NCI-H460 (cell line): Measurements from ENCODE around the gene RPH3AL. TPM values are rescaled to one million over a fixed set of nuclear protein-coding genes. Genes with fewer than 3 reads are reported as not detected.
"Not testable (repeated sequence)": the region's sequence is repeated elsewhere in the genome, so short reads cannot be mapped to it uniquely, and the experiment has no call there.

Source experiments
- DNase-seq: peaks from one replicate; pipeline ENCODE4 v3.0.0-alpha.2; 2016; ENCODE audit warnings: low read depth; ENCODE audit errors: extremely low read depth
- total RNA-seq: library from RNA; depleted of rRNA; stranded (reverse); fragments of >200 nt; shearing (Covaris generic); gene quantifications from 2 replicates; pipeline ENCODE4 v1.2.3, GENCODE V29; 2014

RPH3AL gene
- total RNA-seq, 1 experiment from 2014 or later: 34.8 TPM

DNA sequence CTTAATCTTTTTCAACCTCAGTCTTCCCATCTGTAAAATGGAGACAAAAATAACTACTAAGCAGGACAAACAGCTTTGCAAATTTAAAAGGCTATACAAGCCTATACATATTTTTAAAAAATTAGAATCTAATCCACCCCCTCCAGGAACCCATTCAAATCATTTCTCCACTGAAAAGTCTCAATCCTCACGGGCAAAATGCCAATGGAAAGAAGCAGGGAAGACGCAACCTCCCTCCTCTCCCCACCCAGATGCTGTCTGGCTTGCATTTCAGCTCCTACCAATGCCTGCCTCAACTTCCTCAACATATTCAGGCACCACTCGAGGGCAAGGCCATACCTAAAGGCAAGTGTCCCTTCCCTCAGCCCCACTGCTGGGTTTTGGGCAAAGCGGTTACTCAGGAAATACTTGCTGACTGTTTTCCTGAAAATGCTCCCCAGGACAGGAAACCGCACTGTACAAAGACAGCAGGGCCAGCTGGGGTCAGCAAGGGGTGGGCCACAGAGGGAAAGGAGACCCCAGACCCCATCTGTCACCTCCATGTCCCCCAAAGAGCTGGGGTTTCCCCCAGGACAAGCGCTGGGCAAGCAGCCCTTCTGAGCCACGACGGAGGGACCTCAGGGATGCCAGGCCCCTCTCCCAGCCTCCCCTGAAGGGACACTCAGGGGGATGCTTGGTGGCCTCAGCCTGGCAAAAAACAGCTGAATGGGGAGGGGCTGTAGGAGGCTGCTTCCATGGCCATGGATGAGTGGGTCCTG lies 123.5 kb downstream of the RPH3AL start:
- no peak for DNase-seq

DNA sequence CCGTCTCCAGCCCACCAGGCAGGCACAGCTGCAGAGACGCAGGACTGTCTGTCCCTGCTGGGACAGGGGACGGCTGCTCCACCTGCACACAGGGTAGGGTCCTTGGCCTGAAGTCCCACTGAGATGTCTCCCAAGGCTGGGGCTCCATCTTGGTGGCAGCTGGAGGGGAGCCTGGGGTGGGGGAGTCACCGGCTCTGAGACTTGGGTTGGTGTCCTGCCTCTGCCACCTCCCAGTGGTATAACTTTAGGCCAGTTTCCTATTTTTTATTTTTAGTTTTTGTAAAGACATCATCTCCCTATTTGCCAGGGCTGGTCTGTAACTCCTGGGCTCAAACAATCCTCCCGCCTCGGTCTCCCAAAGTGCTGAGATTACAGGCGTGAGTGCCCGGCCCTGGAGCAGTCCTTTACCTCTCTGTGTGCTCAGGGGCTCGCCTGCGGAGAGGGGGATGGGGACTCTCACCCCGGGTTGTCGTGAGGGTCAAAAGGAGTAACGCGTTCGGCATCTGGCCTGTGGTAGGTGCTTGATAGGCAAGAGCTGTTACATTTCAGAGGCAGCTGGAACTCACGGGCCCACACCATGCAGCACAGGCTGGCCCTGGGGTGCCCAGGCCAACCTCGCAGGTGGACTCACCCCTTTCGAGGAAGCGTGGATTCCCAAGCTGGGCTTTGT lies 124.5 kb downstream of the RPH3AL start:
- DNase-seq: no peak

DNA sequence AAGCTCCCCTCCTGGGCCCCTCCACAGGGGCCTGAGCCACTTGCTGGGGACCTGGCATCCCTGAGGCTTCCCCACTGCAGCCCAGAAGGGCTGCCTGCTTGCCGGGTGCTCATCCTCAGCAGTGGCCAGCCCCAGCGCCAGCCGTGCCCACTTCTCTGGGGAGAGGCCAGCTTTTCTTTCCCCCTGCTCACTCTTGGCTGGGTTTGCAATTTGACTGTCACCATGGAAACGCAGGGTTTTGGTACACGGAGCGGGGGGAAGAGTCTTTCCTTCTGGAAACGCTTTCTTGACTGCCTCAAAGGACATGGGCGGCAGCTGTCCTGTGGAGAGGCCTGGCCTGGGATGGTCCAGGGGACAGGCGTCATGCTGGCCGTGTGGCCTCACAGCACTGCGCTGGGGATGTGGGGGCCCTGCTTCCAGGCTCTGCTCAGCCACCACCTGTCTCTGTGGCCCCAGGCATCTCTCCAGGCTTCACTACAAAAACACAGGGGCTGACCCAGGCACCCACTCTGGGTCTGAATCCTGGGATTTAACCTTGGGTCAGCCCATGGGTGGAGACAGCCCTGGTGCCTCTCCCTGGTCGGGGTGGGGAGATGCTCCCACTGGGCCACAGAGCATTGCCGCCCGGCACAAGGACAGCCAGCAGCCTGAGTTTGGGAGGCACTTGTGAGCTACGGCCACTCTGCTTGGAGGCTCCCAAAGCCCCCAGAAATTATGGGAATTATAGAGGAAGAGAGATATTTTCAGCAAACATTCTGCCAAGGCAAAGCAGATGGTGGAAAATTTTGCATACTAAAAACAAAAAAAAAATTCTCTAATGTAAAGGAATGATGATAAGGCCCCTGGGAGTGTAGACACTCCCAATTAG lies 125.3 kb downstream of the RPH3AL start:
- no peak for DNase-seq

DNA sequence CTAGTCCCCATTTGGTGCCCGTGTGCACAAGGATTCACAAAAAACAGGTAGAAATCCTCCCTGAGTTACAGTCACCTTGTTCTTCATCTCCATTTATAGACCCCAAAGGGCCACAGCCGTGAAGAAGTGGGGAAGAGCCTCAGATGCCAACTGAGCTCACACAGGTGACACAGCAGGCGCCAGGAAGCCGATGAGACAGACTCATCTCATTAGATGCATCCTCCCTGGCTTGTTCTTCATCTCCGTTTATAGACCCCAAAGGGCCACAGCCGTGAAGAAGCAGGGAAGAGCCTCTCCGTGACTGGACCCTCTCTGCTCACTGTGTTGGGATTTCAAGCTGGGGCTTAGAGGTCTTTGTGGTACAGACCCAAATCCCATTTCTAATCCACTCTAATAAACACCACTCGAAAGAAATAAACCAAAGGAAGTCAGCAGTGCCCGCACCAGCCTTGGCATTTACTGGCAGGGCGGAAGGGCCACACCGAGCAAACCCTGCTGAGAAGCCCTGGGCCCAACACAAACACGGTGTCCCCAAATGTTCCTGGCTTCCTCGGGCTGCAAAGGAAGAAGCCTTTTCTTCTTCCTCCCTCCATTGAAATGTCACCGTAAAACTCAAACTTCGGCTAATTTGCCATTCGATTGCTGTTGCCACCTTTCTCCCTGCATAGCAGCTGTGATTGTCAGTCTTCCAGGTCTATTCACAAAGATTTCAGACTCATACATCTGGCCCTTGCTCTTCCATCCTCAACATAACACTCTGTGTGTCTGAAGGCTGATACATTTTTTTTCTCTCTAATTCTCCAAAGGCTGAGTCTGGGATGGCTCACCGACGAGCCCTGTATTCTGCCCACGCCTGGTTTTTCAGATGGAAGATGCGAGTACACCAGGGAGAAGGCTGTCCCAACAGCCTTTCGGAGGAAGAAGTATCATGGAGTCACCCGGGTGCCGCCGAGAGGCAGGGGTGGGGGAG lies 126.2 kb downstream of the RPH3AL start:
- no peak for DNase-seq

DNA sequence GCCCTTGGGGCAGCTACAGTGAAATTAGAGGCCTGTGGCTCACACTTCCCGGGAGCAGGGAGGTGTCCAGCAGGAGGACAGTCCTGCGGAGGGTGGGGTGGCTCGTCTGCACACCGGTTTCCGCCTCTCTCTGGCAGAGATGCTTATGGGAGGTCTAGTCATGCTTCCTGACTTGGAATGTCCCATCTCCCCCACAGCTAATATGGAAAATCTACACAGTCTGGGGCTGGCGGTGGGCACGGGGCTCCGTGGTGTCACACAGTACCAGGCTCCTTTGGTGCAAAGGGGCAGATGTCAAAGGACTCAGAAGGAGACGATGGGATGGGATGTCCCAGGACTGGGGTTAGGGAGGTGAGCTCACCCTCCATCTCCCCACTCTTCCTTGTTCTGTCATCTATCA lies 127.1 kb downstream of the RPH3AL start:
- no peak for DNase-seq

DNA sequence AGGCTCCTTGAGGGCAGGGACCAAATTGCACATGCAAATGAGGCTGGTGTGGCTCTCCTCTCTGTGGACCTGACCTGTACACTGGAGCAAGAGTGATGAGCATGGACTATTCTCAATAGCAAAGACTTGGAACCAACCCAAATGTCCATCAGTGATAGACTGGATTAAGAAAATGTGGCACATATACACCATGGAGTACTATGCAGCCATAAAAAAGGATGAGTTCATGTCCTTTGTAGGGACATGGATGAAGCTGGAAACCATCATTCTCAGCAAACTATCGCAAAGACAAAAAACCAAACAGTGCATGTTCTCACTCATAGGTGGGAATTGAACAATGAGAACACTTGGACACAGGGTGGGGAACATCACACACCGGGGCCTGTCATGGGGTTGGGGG lies 128.0 kb downstream of the RPH3AL start:
- DNase-seq: not testable (repeated sequence)

DNA sequence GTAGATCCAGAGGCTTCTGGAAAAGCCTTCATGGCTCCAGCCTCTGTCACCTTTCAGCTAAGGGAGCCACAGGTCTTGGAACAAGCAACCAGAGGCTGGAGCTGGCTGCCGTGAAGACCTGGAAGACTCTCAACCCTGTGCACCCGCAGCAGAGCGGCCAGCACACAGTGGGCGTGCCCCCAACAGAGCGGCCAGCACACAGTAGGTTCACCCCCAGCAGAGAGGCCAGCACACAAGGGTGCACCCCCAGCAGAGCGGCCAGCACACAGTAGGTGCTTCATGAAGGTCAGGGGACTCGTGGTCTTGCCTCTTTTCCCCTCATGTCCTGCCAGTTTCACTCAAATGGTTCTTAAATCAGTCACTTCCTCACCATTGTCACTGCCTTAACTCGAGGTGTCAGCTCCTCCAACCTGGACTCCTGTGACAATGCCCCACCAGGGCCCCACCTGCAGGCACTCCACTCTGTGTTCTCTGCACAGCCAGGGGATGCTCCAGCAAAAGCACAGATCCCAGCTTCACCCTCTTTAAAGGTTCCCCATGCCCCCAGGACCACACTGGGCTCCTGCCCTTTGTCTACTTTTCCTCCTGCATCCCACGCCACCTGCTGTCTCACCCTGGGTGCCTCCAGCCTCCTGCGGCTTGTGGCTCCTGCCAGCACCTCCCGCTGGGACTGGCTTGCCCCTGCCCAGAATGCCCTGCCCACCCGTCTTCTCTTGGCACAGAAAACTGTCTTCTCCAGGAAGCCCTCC lies 128.7 kb downstream of the RPH3AL start:
- DNase-seq: no peak

DNA sequence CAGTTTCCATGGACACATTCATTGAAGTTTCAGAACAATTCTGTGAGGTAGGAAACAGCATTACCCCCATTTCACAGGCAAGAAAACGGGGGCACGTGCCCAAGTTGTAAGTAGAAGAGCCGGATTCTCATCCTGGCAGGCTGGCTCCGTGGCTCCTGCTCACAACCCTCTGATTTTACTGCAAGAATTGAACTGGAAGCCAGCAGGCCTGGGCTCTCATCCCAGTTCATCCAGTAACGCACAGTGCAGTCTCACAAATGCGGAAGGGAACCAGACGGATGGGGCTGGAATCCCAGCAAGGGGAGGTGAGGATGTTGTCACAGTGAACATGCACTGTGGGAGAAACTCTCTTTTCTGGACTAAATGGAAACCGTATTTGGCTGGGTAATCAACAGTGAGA lies 130.4 kb downstream of the RPH3AL start:
- no peak for DNase-seq

DNA sequence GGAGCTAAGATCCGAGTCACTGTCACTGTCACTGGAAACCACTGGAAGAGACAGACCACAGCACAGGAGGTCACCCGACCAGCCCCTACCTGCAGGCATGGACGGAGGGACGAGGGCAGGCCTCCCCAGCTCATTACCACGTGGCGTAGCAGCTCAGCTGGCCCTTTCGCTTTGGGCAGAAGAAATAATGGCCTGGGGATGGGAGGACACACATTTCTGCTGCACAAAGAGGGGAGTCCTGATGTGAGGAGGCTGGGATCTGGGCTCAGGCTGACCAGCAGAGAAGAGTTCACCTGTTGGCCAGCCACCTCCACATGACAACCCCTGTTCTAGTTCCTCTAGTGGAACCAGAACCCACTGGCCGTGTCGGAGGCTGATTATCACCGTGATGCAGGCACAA lies 132.9 kb downstream of the RPH3AL start:
- DNase-seq: no peak

DNA sequence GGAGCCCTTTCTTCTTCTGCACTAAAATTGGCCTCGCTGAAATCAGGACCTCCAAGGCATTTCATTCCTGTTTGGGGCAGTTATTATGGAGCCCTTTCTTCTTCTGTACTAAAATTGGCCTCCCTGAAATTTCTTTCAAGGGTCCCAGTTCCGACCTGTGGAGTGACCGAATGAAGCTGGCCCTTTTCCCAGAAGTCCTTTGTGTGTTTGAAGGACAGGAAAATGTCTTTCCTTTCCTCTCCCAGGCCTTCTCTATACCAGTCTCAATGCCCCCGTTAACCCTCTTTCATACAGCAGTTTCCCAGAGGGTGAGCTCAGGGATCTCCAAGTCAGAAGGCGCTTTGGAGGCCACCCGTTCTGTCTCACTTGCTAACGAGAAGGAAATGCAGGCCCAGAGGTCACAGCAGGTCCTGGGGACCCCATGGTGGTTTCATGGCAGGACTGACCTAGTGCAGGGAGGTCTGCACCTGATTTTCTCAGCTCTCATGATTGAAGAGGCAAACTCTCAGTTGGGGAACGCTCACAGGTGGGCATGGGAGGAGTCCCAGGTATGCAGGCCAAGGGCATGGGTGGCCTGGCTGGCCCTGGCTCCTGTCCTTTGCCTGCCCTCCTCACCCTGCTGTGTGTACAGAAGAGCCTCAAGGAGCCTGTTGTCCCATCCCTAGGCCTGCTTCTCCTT lies 134.0 kb downstream of the RPH3AL start:
- DNase-seq: no peak

DNA sequence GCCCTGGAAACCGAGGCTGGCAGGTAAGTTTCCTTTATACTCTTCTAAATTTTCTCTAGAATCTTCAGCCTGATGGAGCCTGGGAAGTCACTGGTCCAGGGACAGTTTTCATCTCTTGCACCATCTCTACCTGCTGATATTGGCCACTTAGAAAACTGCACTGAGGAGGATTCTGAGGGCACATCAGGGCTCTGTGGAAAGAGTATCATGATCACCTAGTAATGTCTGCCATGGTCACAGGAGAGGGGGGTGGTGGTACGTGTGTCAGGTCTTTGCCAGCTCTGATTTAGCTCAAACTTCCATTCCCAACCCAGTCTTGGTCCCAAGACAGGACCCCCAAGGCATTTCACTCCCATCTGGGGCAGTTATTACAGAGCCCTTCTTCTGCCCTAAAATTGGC lies 136.0 kb downstream of the RPH3AL start:
- DNase-seq: no peak

DNA sequence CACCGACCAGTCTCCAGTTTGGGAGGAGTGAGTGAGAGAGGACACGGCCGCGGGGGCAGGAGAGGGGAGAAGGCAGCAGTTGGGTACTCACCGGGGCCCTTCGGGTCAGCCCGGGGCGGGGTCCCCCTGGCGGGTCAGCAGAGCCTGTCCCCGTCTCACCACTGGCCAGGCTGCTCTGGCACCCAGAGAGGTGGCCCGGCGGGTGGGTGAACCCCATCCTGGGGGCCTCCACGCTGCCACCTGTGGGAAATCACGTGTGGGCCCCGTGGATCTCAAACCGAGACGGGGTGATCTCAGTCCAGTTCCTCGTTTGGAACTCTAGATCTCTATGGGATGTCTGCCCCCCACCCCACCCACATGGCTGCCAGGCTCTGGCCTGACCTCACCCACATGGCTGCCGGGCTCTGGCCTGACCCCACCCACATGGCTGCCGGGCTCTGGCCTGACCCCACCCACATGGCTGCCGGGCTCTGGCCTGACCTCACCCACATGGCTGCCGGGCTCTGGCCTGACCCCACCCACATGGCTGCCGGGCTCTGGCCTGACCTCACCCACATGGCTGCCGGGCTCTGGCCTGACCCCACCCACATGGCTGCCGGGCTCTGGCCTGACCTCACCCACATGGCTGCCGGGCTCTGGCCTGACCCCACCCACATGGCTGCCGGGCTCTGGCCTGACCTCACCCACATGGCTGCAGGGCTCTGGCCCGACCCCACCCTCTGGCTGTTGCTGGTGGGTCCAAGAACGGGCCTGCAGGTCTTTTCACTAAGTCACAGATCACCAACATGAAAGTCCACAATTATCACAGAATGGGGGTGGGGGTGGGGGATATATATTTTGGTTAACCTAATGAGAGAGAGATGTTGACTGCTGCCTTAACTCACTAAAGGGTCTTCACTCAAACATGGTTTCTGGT lies 136.8 kb downstream of the RPH3AL start:
- DNase-seq: not testable (repeated sequence)

DNA sequence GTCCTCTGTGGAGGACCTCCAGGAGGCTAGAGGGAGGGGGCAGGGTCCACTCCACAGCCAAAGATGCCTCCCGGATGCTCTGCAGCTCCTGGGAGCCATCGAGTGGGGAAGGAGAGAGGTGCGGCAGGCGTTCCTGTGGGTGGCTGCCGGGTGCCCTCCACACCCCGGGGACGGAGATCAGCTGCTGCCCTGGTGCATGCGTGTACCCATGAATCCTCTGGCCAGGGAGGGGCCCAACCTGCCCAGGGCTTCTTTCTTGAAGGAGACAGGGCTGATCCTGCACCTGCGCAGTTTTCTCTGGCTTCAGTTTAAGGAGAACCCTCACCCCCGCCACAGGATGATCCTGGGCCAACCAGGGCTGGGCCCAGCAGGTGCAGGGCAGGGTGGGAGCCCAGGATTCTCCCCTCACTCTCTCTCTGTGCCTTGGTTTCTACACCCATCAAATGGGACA lies 137.7 kb downstream of the RPH3AL start:
- DNase-seq: no peak

DNA sequence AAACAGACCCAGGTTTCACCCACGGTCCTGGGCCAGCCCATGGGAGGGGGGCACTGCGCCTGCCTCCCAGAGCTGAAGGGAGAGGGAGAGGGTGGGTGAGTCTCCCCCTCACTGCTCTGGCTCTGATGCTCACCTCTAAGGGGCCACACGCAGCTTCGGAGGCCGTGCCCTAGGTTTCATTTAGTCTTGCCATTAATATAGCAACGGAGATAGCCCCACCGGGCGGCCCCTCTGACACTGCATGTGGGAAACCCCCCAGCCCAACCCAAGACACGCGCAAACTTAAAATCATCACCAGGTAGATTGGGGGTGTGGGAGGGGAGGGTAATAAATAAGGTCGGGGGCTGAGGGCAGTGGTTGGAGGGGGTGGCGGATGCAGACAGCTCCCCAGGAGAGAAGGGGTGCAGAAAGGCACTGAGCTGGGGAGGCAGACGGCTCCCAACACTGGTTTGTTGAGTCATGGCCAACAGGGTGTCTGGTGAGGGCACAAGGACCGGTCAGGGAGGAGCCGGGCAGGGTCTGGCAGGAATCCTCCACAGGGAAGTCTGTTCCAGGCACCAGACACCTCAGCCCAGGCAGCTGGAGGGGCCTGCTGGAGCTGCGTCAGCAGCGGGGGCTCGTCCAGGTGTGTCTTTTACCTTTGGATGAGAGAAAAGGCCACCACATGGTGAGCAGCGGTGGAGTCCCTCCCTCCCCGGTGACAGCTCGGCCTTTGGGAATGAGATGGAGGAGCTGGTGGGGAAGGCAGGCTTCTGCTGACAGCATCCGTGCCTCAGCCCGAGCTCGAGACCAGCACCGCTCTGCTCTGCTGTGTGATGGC lies 139.1 kb downstream of the RPH3AL start:
- DNase-seq: no peak

DNA sequence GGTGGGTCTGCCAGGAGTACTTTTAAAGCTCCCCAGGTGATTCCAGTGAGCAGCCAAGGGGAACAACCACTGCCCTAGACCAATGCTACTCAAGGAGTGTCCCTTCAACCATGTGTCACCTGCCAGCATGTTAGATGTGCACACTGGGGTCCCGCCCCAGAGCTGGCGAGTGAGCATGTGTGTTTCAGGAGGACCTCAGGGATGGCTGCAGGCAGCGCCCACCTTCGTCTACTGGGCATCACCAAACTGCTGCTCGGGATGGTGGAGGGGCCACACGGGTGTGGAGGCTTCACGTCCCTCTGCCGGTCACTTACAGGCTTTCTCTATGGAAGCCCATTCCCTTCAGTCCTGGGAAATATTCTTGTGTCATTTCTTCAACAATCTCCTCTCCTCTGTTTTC lies 142.2 kb downstream of the RPH3AL start:
- DNase-seq: no peak

DNA sequence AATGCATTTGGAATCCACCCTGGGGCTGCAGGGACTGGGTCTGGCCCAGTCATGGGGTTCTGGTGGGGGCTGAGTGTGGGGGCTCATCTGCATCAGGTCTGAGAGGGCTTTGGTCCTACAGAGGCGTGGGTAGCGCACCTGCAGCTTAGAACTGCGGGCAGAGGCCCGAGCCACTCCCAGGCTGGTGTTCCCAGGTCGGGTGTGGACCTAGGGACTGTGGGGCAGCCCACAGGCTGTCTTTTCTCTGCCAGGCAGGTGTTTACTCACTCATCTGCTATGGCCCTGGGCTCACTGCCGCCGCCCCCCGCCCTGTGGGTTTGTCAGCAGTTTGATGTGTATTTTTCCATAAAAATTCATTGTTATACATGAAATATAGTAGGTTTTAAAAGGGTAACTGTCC lies 144.2 kb downstream of the RPH3AL start:
- no peak for DNase-seq

DNA sequence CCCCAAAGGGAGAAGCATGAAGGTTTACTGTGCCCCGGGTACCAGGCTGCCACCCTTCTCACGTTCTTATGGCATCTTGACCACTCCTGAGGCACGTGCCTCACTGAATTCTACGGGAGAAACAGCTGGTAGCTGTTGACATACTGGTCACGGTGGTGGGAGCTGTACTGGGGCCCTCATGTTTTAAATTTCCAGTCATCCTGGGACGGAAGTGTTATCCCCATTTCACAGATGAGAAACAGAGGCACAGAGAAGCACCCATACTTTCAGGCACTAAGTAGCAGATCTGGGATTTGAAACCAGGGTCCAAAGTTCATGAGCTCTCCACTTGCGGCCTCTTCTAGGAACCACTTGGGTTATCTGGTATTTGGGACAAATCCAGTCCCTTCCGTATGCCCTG lies 144.8 kb downstream of the RPH3AL start:
- no peak for DNase-seq
